HG03354 (cell line): Measurements from ENCODE around the gene SP1.
"Not testable (repeated sequence)": the region's sequence is repeated elsewhere in the genome, so short reads cannot be mapped to it uniquely, and the experiment has no call there.

Experiments used
- ATAC-seq: cut with Tn5 transposase; IDR thresholded peaks from one replicate; pipeline ENCODE4 v1.9.1; 2021; ENCODE audit warnings: mild to moderate bottlenecking; ENCODE audit not compliant: unreplicated experiment, poor library complexity, severe bottlenecking

Gene SP1

DNA sequence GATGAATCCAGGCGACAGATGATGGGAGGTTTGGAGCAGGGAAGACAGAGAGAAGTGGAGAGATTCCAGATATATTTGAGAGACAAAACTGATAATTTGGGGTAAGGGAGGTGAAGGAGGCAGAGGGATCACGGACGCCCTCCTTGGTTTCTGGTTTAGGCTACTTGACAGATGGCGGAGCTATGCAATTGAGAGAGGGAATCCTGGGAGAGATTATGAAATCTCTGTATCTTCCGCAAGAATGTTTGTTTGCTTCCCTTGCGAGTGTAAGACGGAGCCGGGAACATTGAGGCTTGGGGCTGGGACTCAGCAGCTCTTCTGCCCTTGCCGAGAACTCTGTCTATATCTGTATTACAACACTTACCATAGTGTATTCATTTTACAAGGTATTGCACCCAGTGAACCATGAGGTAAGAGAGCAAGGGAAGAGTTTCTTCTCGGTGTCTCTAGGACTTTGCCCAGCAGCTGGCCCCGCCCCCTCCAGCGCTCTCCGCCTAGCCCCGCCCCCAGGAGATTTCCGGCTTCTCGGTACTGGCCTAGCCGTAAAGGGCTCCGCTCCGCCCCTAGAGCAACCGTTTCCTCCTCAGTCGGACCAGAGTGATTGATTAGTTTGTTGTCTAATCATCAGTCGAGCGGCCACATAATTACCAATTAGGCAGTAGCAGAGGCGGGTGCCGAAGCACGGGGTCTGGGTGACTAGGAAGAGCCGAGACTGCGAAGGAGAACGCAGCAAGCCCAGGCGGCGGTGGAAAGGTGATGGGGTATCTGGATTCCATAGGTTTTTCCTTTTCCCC is 61.3 kb downstream of the SP1 start, which contains the start of gene PRR13:
PRR13 (plus strand) TSS at position 695 of the 794 bp plus-strand sequence. CDS start 981 bp downstream, outside the sequence.
- peak; percentile 99 for ATAC-seq

DNA sequence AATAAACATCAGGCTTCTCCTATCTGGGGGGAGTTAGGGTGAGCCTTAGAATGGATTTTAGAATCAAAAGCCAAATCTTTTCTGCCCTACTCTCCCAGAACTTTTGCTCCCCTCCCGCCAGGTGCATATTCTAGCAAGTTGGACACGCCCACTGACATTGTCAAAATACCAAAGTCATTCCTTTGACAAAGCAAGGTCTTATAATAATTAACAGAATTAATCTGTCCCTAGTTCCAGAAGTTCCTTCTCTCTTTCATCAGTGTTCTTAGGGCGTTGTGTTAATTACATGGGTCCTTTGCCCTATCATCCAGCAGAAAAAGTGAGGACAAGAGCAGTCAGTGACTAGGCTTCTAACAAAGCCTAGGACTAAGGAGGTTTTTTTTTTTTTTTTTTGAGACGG is 64.0 kb downstream of the SP1 start:
- ATAC-seq, result no peak

DNA sequence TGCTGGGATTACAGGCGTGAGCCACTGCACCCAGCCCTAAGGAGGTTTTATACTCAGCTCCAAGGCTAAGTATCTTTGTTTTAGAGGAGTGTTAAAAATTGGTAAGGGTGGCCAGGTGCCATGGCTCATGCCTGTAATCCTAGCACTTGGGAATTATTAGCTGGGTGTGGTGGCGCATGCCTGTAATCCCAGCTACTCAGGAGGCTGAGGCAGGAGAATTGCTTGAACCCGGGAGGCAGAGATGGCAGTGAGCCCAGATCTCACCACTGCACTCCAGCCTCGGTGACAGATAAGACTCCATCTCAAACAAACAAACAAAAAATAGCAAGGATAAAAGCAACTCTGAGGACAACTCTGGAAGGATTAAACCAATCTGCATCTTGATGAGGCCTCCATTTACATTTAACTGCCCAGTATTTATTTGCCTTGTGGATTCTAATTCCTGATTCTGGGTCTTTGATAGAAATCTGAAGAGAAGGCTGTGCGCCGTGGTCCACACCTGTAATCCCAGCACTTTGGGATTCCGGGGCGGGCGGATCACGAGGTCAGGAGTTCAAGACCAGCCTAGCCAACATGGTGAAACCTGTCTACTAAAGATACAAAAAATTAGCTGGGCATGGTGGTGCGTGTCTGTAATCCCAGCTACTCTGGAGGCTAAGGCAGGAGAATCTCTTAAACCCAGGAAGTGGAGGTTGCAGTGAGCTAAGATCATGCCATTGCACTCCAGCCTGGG is 64.8 kb downstream of the SP1 start:
- not testable (repeated sequence) for ATAC-seq

DNA sequence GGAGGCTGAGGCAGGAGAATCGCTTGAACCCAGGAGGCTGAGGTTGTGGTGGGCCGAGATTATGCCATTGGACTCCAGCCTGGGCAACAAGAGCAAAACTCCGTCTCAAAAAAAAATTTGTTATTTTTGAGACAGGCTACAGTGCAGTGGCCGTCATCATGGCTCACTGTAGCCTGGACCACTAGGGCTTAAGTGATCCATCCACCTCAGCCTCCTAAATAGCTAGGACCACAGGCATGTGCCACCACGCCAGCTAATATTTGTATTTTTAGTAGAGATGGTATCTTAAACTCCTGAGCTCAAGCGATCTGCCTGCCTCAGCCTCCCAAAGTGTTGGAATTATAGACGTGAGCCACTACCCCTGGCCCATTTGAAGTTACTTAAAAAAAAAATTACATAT is 71.0 kb downstream of the SP1 start:
- no peak for ATAC-seq

DNA sequence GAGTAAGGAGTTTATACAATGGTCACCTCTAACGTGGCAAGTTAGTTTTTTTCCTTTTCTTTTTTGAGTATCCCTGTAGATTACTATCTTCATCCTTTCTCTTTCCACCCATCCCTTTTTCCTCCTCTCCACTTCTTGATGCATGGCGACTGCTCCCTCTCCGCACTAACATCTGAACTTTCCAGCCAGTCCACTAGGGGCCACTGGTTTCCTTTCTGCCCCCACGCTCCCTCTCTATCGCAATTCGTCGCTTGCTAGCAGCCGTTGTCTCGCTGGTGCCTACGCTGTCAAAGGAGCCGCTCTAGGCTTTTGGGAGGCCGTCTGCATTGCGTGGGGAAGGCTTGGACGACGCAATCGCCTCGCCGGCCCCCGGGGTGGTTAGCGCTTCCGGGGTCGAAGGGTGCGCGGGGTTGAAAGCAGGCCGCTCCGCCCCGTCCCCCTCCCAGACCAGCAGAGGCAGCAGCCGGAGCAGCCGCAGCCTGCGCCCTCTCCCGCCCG is 71.7 kb downstream of the SP1 start, which contains the start of gene PCBP2:
PCBP2 (plus strand) TSS at position 442 of the 498 bp plus-strand sequence. CDS start 2,699 bp downstream, outside the sequence.
- ATAC-seq, result peak; percentile 97

DNA sequence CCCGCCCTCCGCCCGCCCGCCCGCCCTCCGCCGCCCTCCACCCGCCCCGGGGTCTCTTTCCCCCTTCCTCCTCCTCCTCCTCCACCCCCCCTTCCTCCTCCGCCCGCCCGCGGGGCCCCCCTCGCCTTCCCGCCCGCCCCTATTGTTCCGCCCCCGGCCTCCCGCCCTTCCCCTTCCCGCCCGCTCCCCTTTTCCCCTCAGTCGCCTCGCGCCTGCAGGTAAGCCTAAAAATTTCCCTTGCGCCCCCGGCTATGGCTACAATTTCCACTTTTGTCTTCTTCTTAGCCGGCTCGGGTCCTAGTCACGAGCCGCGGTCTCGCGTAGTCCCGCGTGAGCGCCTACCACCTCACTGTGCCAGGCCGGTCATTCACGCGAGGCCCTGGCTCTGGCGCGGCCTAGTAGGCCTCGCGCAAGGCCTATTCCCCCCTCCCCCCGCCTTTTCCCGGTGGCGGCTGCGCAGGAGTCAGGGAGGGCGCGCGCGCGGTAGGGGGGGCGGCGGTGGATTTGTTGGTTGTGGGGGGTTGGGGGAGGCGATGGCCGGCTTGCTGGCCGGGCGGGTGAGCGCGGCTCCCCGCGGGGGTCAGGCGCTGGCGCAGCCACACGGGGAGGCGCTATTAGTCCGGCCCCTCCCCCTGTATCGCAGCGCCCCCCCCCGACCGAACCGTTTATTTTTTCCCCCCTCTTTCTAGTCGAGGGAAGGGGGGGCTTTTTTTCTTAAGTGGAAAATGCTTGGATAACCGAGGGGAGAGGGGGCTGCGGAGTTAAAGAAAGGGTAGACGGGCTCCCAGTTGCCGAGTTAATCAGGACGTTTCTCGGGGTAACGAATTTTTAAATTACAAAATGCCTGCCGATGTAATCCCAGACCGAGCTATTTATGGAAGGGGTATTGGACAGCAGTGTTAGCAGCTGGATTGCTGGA is 72.4 kb downstream of the SP1 start:
- ATAC-seq, result peak; percentile 31

DNA sequence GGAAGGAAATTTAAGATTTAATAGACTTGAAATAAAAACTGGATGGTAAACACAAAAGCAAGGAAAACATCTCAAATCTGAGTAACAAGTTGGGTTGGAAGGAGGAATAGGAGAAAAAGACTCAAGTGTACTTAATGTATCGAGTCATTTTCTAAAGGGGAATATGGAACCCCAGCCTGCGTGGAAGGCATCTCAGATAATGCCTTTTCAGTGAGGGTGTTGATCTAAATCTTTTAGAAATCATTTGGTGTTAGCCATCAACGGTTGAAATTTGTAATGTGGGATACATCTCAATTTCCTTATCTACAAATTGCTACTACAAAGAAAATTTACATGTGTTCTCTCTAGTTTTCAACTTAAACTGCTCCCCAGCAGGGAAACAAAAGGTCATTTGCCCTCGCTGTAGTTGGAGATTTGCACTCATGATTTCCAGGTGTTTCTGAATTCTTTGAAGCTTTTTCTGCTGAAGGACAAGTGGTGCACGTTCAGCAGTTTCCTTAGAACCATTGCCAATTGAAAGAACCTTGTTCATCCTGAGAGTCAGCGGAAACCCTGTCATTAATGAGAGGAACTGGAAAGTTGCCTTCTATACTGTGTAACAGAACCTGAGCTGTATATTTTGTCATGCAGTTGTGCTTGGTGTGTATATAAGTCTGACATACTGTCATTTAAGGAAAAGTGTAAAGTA is 74.1 kb downstream of the SP1 start:
- no peak for ATAC-seq

DNA sequence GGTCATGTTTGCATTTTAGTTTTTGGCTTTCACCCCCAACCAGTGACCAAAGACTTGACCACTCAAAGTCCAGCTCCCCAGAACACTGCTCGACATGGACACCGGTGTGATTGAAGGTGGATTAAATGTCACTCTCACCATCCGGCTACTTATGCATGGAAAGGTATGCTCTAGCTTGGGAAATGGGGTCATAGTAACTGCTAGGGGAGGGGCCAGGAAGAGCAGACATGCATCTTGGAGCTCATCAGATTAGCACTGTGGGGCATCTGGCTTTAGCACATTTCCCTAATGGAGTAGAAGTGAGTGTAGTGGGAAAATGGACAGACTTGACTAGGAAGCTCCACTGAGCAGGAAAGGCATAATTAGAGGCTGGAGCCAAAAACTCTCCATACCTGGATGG is 74.7 kb downstream of the SP1 start:
- ATAC-seq, result no peak

DNA sequence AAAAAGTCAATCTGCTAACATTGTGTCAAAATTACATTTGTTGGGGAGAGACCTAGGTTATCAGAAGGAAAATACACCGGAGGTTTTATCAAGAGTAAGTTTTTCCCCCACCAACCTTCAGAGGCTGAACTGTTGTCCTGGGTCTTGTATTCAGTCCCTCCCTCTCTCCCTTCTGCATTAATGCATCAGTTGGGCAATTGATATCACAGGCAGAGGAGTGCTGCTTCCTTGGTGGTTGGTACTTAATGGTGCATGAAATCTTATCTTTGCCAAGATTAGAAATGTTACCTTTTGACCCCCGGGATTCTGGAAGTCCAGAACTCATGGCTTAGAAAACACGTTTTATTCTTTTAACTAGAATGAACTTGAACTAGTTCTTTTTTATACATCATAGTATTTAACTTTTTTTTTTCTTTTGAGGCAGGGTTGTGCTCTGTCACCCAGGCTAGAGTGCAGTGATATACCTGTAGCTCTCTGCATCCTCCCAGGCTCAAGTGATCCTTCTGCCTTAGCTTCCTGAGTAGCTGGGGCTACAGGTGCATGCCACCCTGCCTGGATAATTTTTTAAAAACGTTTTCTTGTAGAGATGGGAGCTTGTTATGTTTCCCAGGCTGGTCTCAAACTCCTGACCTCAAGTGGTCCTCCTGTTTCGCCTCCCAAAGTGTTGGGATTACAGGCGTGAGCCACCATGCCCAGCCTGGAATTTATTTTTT is 76.8 kb downstream of the SP1 start:
- no peak for ATAC-seq

DNA sequence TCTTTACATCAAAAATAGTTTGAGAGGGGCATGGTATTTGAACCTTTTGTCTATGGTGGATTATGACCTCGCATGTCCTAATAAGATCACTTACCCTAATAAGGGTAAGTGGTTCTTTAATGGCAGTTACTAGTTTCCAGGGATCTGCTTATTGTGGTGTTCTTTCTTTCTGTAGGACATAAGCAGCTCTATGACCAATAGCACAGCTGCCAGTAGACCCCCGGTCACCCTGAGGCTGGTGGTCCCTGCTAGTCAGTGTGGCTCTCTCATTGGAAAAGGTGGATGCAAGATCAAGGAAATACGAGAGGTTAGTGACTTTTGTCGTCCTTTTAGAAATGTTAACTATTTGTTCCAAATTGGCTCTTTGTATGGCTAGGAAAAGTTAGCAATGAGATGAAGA is 79.1 kb downstream of the SP1 start:
- no peak for ATAC-seq

DNA sequence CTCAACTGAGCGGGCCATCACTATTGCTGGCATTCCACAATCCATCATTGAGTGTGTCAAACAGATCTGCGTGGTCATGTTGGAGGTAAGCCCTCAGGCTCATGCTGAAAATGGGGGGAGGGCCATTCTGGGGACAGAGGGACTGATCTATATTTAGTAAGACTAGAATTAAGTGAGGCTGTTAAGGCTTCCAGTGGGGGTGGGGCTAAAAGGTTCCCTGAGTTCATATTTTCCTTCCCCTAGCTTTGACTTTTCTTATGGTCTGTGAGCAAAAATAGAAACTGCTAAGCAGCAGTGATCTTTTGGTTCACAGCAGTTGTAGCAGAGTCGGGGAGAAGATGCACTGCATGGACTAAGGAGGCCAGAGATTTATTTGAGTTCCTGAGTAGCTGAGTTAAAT is 81.1 kb downstream of the SP1 start:
- ATAC-seq, result no peak

DNA sequence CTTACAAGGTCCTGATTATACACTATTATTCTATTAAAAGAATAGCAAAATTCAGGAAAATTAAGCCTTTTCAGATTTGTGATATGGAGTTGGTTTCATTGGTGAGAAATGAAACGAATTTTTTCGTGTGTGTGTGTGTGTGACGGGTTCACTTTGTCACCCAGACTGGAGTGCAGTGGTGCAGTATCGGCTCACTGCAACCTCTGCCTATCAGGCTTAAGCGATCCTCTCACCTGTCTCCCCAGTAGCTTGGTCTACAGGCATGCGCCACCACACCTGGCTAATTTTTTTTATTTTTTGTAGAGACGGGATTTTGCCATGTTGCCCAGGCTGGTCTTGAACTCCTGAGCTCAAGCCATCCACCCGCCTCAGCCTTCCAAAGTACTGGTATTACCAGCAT is 81.6 kb downstream of the SP1 start:
- no peak for ATAC-seq

DNA sequence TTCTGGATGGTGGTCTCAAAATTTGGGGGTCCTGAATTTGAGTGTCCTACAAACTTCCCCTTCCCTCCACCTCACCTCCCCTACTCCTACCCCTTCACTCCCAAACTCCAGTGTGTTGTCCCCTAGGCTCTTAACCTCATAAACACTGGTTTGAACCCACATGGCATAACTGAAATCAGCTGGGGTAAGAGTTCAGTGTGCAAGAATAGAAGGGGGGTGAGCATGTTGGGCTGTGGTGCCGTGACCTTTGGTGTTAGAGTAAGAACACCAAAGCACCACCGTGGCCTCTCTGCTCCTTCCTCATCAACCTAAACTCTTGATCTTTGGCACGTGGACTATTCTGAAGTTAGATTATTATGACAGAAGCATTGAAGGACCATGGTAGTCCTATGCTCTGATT is 83.0 kb downstream of the SP1 start:
- ATAC-seq, result no peak

DNA sequence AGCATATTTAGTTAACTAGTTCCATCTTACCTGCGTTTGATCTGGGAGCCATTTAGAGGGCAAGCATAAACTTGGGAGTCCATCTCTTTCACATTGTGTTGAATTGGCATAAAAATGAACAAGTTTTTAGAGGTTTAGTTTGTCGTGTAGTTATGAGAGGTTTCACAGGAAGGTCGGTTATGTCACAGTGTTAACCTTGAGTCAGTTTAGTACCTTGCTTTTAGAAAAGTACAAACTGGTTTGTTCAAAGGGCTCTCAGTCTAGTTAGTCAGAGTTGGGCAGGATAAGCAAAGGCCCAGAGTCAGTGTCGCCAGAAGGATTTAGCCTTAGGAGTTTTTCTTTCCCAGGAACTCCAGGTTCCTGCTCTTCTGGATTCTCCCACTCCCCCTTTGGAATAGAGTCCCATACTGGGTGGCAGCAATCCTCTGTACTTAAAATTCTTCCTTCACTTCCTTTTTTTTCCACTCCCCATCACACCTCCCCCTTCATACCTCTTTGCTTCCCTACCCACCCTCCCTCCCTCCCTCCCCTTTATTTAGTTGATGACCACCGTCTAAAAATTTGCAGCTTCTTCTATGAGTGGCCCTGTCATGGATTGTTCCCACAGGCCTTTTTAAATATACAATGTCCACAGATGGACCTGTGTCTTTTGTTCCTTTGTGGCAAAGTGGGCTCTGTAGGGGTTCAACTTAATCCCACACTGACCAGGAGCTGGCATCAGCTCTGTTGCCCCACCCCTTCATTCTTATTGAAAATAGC is 84.0 kb downstream of the SP1 start:
- no peak for ATAC-seq

DNA sequence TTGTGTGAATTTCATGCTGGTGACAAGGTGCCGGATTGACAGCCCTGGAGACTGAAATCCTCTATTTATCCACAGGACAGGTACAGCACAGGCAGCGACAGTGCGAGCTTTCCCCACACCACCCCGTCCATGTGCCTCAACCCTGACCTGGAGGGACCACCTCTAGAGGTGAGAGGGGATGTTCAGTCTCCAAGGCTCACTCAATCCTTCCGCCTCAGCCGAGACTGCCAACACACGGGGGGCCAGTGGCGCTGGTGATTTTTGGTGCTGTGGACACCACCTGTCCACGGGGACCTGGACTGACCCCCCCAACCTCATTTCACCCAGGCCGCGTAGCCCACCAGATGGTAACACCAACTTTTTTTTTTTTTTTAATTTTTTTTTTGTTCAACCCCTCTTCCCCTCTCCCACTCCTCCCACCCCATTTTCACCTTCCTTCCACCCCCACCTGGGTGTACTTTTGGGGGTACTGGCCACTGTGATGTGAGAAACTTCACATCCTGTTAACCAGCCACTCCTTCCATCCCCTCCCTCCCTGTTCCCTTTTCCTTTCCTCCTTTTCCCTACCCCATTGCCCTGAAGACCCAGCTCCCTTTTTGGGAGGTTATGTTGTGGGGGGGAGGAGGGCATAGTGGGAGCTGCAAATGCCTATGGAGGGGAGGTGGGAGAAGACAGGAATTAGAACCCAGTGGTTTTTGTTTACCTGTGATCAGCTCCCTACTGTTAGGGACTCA is 84.9 kb downstream of the SP1 start:
- ATAC-seq, result no peak

DNA sequence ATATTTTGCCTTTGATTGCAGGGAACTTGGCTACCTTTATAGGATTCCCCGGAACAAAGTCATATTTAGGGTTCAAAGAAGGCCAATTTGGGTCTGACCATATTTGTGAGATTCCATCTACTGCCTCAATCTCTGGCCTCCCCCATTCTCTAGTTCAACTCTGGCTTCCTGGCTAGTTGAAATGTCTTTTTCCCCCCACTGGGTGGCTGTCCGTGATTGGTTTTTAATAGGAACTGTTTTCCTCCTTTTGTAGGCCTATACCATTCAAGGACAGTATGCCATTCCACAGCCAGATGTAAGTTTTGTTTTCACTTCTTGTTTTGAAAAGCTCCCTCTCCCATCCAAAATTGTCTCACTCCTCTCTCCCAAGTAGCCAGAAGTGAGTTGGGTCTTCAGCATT is 85.7 kb downstream of the SP1 start:
- ATAC-seq, result no peak
